H1 (cell line): ENCODE results near the gene SERPINA12. TPM values are rescaled to one million over a fixed set of nuclear protein-coding genes. Genes with fewer than 3 reads are reported as not detected.
A peak's percentile ranks its signal among the peaks of the same experiment; 100 is the strongest.

Source experiments
- CTCF ChIA-PET: fragments of 300-600 bp; sonication (Branson Sonifier 250); formaldehyde crosslinking; loops from one replicate; lab custom pipeline; 2021; ENCODE audit not compliant: partially characterized antibody; lab: Charles Lee
- POLR2A ChIA-PET: fragments of 300-600 bp; sonication (Branson Sonifier 250); formaldehyde crosslinking; loops from one replicate; lab custom pipeline; 2021; ENCODE audit warnings: inconsistent platforms; ENCODE audit not compliant: partially characterized antibody; lab: Charles Lee
- DNase-seq, 2 experiments: peaks; one replicate each; pipeline versions ENCODE4 v3.0.0 to v3.0.0-alpha.2; 2010 to 2022; ENCODE audit warnings: low spot score in 2 of 2, low read depth in 1 of 2, mixed read lengths in 1 of 2
- FAIRE-seq: peaks from 2 replicates; lab custom pipeline; 2011; peaks lifted over from hg19 to GRCh38; lab: Jason Lieb, UNC
- H2AFZ ChIP-seq: 2 replicates; pipeline ENCODE4 v1.8.1; 2012; ENCODE audit warnings: low read length, inconsistent platforms
- H2AK5ac ChIP-seq: 2 replicates; pipeline ENCODE4 v1.6.1; 2013; ENCODE audit warnings: low read depth, low read length
- H2BK120ac ChIP-seq: replicated peaks from 2 replicates; pipeline ENCODE3; 2013; ENCODE audit warnings: low read depth, low read length, inconsistent platforms
- H2BK12ac ChIP-seq: 2 replicates; pipeline ENCODE4 v1.6.1; 2013; ENCODE audit warnings: low read depth, low read length
- H2BK15ac ChIP-seq: 2 replicates; pipeline ENCODE4 v1.6.1; 2013; ENCODE audit warnings: low read length
- H2BK20ac ChIP-seq: 2 replicates; pipeline ENCODE4 v1.6.1; 2013; ENCODE audit warnings: low read length
- H2BK5ac ChIP-seq: 2 replicates; pipeline ENCODE4 v1.6.1; 2013; ENCODE audit warnings: low read depth, low read length
- H3K14ac ChIP-seq: 2 replicates; pipeline ENCODE4 v1.6.1; 2013; ENCODE audit warnings: inconsistent platforms; ENCODE audit not compliant: insufficient read length
- H3K18ac ChIP-seq: 2 replicates; pipeline ENCODE4 v1.6.1; 2013; ENCODE audit warnings: low read length; ENCODE audit errors: extremely low read depth
- H3K23ac ChIP-seq: 2 replicates; pipeline ENCODE4 v1.6.1; 2013; ENCODE audit warnings: inconsistent platforms; ENCODE audit not compliant: insufficient read length
- H3K23me2 ChIP-seq: 2 replicates; pipeline ENCODE4 v1.6.1; 2013; ENCODE audit warnings: low read depth, low read length
- H3K27ac ChIP-seq: 2 replicates; pipeline ENCODE4 v1.6.1; 2011; ENCODE audit warnings: low read depth, low read length, inconsistent platforms
- H3K27me3 ChIP-seq, 4 experiments: replicated peaks in 1 of 4; 1 replicate in 1 of 4; 2 replicates in 3 of 4; pipeline versions ENCODE4 v1.6.1 to v1.8.1; 2011 to 2013; ENCODE audit warnings: low read length in 3 of 4, mild to moderate bottlenecking in 3 of 4, inconsistent platforms in 2 of 4, mixed read lengths in 2 of 4, moderate library complexity in 1 of 4; ENCODE audit not compliant: control insufficient read depth in 3 of 4, insufficient read depth in 3 of 4; ENCODE audit errors: extremely low read depth in 1 of 4
- H3K36me3 ChIP-seq, 4 experiments: 2 replicates each; pipeline versions ENCODE4 v1.6.1 to v1.8.1; 2011 to 2013; ENCODE audit warnings: mild to moderate bottlenecking in 4 of 4, low read length in 3 of 4, moderate library complexity in 2 of 4, control low read depth in 1 of 4, inconsistent platforms in 1 of 4; ENCODE audit not compliant: insufficient read depth in 4 of 4, control insufficient read depth in 2 of 4
- H3K4ac ChIP-seq: replicated peaks from 2 replicates; pipeline ENCODE3; 2013; ENCODE audit warnings: low read length, low read depth, mixed read lengths, inconsistent platforms; ENCODE audit not compliant: insufficient read length
- H3K4me1 ChIP-seq, 4 experiments: replicated peaks in 1 of 4; 1 replicate in 1 of 4; 2 replicates in 3 of 4; pipeline versions ENCODE4 v1.6.1 to v1.8.1; 2011 to 2013; ENCODE audit warnings: low read length in 3 of 4, inconsistent platforms in 2 of 4, mixed read lengths in 1 of 4; ENCODE audit not compliant: insufficient read depth in 4 of 4, control insufficient read depth in 3 of 4
- H3K4me2 ChIP-seq, 2 experiments: 2 replicates each; pipeline versions ENCODE4 v1.6.1 to v1.8.1; 2011 to 2013; ENCODE audit warnings: low read depth in 2 of 2, low read length in 2 of 2, control low read depth in 1 of 2, inconsistent platforms in 1 of 2, mild to moderate bottlenecking in 1 of 2; ENCODE audit not compliant: insufficient read depth in 1 of 2
- H3K4me3 ChIP-seq, 4 experiments: fragments of 200-600, 300-600 bp in 1 of 4; sonication (generic), shearing (Covaris generic), sonication (Bioruptor Twin) in 1 of 4; 2 replicates each; pipeline versions ENCODE4 v1.5.1 to v1.8.1; 2011 to 2016; ENCODE audit warnings: low read length in 4 of 4, low read depth in 3 of 4, control low read depth in 2 of 4, inconsistent platforms in 2 of 4, mild to moderate bottlenecking in 2 of 4, mixed read lengths in 1 of 4, moderate library complexity in 1 of 4; ENCODE audit not compliant: insufficient read depth in 2 of 4; ENCODE audit errors: extremely low read depth in 1 of 4
- H3K56ac ChIP-seq: replicated peaks from 2 replicates; pipeline ENCODE3; 2013; ENCODE audit warnings: low read depth, mild to moderate bottlenecking, mixed read lengths, low read length, inconsistent platforms; ENCODE audit not compliant: insufficient read length
- H3K79me1 ChIP-seq: 2 replicates; pipeline ENCODE4 v1.6.1; 2013; ENCODE audit warnings: low read depth, low read length, control low read depth
- H3K79me2 ChIP-seq, 2 experiments: 2 replicates each; pipeline versions ENCODE4 v1.6.1 to v1.8.1; 2012 to 2013; ENCODE audit warnings: low read length in 2 of 2, mild to moderate bottlenecking in 2 of 2, inconsistent platforms in 1 of 2; ENCODE audit not compliant: insufficient read depth in 2 of 2, control insufficient read depth in 1 of 2
- H3K9ac ChIP-seq, 4 experiments: replicated peaks in 1 of 4; 1 replicate in 1 of 4; 2 replicates in 3 of 4; pipeline versions ENCODE4 v1.6.1 to v1.8.1; 2011 to 2013; ENCODE audit warnings: low read depth in 3 of 4, low read length in 3 of 4, control low read depth in 2 of 4, mild to moderate bottlenecking in 2 of 4, moderate library complexity in 2 of 4, inconsistent platforms in 1 of 4; ENCODE audit errors: extremely low read depth in 1 of 4
- H3K9me3 ChIP-seq, 2 experiments: 2 replicates each; pipeline versions ENCODE4 v1.6.1 to v1.8.1; 2012 to 2013; ENCODE audit warnings: mild to moderate bottlenecking in 2 of 2, moderate library complexity in 2 of 2, control low read depth in 1 of 2, inconsistent platforms in 1 of 2, low read depth in 1 of 2, low read length in 1 of 2, mixed read lengths in 1 of 2; ENCODE audit not compliant: insufficient read depth in 2 of 2
- H4K20me1 ChIP-seq, 2 experiments: replicated peaks in 1 of 2; 2 replicates each; pipeline versions ENCODE3 to v1.8.1; 2011 to 2013; ENCODE audit warnings: inconsistent platforms in 2 of 2, low read length in 2 of 2, mild to moderate bottlenecking in 1 of 2; ENCODE audit not compliant: insufficient read depth in 2 of 2, control insufficient read depth in 1 of 2
- H4K5ac ChIP-seq: 2 replicates; pipeline ENCODE4 v1.6.1; 2013; ENCODE audit warnings: low read length, low read depth, mixed read lengths, inconsistent platforms; ENCODE audit not compliant: insufficient read length
- H4K8ac ChIP-seq: 2 replicates; pipeline ENCODE4 v1.8.0; 2013; ENCODE audit warnings: mild to moderate bottlenecking, moderate library complexity, low read length, inconsistent platforms; ENCODE audit not compliant: insufficient read depth; ENCODE audit errors: extremely low read depth
- H4K91ac ChIP-seq: replicated peaks from 2 replicates; pipeline ENCODE3; 2013; ENCODE audit warnings: low read length, mixed read lengths, inconsistent platforms; ENCODE audit not compliant: insufficient read length
- MAFK ChIP-seq: IDR thresholded peaks from 2 replicates; pipeline ENCODE4 v1.6.1; 2012; ENCODE audit warnings: low read depth, mild to moderate bottlenecking, improper control_type of control experiment, low read length
- PHF8 ChIP-seq: fragments of 200-600 bp; sonication (generic); conservative IDR thresholded peaks from 2 replicates; pipeline ENCODE4 v1.7.1; 2012; ENCODE audit warnings: low read depth, mild to moderate bottlenecking, inconsistent platforms, low read length, moderate library complexity
- WGBS, 2 experiments: shearing (Covaris generic) in 1 of 2; methylation state at CpG; one replicate each; pipeline versions ENCODE4 v1.1.6 to v1.1.7; 2013 to 2015; ENCODE audit warnings: low lambda C conversion rate in 2 of 2, mixed read lengths in 2 of 2, inconsistent platforms in 1 of 2, low coverage in 1 of 2, missing lambda C conversion rate in 1 of 2; ENCODE audit not compliant: insufficient replicate concordance in 2 of 2, insufficient coverage in 1 of 2, insufficient read length in 1 of 2; ENCODE audit errors: extremely low coverage in 1 of 2, missing lambda C conversion rate in 1 of 2; 5-methylcytosine and 5-hydroxymethylcytosine counted together
- polyA plus RNA-seq, 7 experiments: library from polyadenylated mRNA; depleted of rRNA in 3 of 7; stranded (reverse) in 5 of 7; unstranded in 2 of 7; fragments of >200 nt in 5 of 7; fragments of 200-250 nt in 2 of 7; gene quantifications; 1 replicate in 5 of 7; 2 replicates in 1 of 7; 4 replicates in 1 of 7; pipeline versions ENCODE4 v1.2.1 to v1.2.3, GENCODE V29; 2011 to 2013; ENCODE audit warnings: missing spikeins in 2 of 7, mixed read lengths in 2 of 7
- total RNA-seq: library from RNA; stranded (reverse); fragmentation: NEBNext Ultra II Directional; extraction: Animal tissue kit (Norgen Biotek cat#: 25700); gene quantifications from 2 replicates; pipeline ENCODE4 v1.2.1, GENCODE V29; 2021

Gene SERPINA12
- total and polyA plus RNA-seq, 2 of the 8 experiments (the other 6 are each of a cell fraction or from before 2014, with no cell fraction given): not detected

DNA sequence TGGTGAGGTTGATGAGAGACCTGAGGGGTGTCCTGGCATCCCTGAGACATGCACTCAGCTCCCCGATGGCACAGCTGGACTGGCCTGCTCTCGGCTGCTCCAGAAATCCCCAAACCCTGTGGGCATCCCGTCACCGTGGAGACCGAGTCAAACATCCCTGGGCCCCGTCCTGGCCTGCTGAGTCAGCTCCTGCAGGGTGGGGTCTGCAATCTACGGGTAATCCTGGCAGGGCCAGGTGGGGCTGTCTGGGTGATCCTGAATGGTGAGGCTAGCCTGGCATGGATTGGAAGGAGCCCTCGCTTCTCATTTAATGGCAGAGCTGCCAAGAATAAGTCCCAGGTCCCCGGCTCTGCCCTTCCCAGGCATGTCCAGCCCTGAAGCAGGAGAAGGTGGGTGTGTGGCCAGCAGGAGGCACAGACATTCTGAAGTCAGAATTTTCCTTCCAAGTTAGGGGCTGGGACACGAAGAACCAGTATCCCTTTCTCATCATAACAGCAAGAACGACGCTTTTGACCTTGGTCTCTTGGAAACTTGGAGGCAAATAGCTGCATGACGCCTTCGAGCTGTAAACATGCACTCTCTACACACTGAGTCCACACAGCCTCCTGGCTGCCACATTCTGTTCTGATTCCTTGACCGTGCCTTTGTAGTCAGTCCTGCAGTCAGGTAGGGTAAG lies 34.3 kb upstream of the SERPINA12 start:
- DNase-seq (no peak), FAIRE-seq (no peak)
- no peak overlapping the region for H3K4ac ChIP-seq
- H2BK15ac ChIP-seq: no peak overlapping the region
- H3K9ac ChIP-seq: no peak overlapping the region
- H2AK5ac ChIP-seq: no peak overlapping the region
- H3K27ac ChIP-seq: no peak overlapping the region
- 0 out of 2 replicates have a peak overlapping the region, but pooled peaks have one; percentile 4 for H2BK5ac ChIP-seq
- 91% methylated on average over 14 of the region's 15 CpGs; no CpG with 5 or more reads in 1 of the 2 experiments for WGBS, 2 experiments
- H3K23me2 ChIP-seq: no peaks in the 10 kb centered on the region
- TF ChIP-seq MAFK (peak; percentile 32; the same call in 1 of the 2 replicates), PHF8 (no peak)
- H3K9me3 ChIP-seq: no peaks in the 10 kb centered on the region
- no peaks in the 10 kb centered on the region for H3K79me2 ChIP-seq
- H3K36me3 ChIP-seq: no peaks in the 10 kb centered on the region
- H3K18ac ChIP-seq: peak overlapping the region; percentile 40
- ChIA-PET POLR2A (no interaction called here), CTCF (interaction anchor here (1.0 to 7.8 kb wide), 8 partner anchors 41 to 194 kb away, joined by 3 to 56 read pairs (median 4); no protein-coding TSS in a partner anchor)
- H2AFZ ChIP-seq: peak overlapping the region; percentile 31; the same call in 1 of the 2 replicates
- peak overlapping the region; percentile 24; the same call in 1 of the 2 replicates for H2BK20ac ChIP-seq
- no peak overlapping the region for H3K56ac ChIP-seq
- no peak overlapping the region for H4K8ac ChIP-seq
- H3K14ac ChIP-seq: no peak overlapping the region
- no peak overlapping the region for H4K5ac ChIP-seq
- H3K4me3 ChIP-seq: no peak overlapping the region
- no peak overlapping the region for H3K4me2 ChIP-seq
- H3K27me3 ChIP-seq: no peaks in the 10 kb centered on the region
- H4K20me1 ChIP-seq: no peaks in the 10 kb centered on the region
- H2BK12ac ChIP-seq: no peak overlapping the region
- H2BK120ac ChIP-seq: no peak overlapping the region
- H3K4me1 ChIP-seq: peaks cover 0 to 10% (median 7%) of the 10 kb centered on the region in 4 experiments; a peak in 5 of 7 replicates
- H3K79me1 ChIP-seq: no peaks in the 10 kb centered on the region
- no peak overlapping the region for H3K23ac ChIP-seq
- H4K91ac ChIP-seq: no peak overlapping the region
